Measurements from ENCODE around the gene RAB34.

RAB34 gene

GRCh38 chr17:28750178-28751047 lies 32.7 kb upstream of the RAB34 start:
- DNase-seq (ENCODE audit: low read depth, low spot score) = peak; percentile 92
- peak; percentile 100 for TF ChIP-seq CTCF (IDR thresholded peaks at IDR 0.05; ENCODE audit: low read depth, low read length)
- no peak overlapping the region for H3K4me3 ChIP-seq (ENCODE audit: low read depth, low read length)
- in situ Hi-C loops (cut with HindIII; ENCODE audit: low sequenced_read_pairs) = no loop called here

- in situ Hi-C loops (cut with HindIII; ENCODE audit: low sequenced_read_pairs) = no loop called here
- DNase-seq (ENCODE audit: low read depth, low spot score) = no peak
- no peak overlapping the region for H3K4me3 ChIP-seq (ENCODE audit: low read depth, low read length)
- no peak for TF ChIP-seq CTCF (IDR thresholded peaks at IDR 0.05; ENCODE audit: low read depth, low read length)
Observed at GRCh38 chr17:28749516-28750177, 32.0 kb upstream of the RAB34 start.

- in situ Hi-C loops (cut with HindIII; ENCODE audit: low sequenced_read_pairs) = no loop called here
- TF ChIP-seq CTCF (IDR thresholded peaks at IDR 0.05; ENCODE audit: low read depth, low read length) = no peak
- H3K4me3 ChIP-seq (ENCODE audit: low read depth, low read length) = no peak overlapping the region
- no peak for DNase-seq (ENCODE audit: low read depth, low spot score)
Observed at GRCh38 chr17:28748852-28749515, 31.3 kb upstream of the RAB34 start.

- in situ Hi-C loops (cut with HindIII; ENCODE audit: low sequenced_read_pairs) = no loop called here
- no peak overlapping the region for H3K4me3 ChIP-seq (ENCODE audit: low read depth, low read length)
- no peak for DNase-seq (ENCODE audit: low read depth, low spot score)
- no peak for TF ChIP-seq CTCF (IDR thresholded peaks at IDR 0.05; ENCODE audit: low read depth, low read length)
Observed at GRCh38 chr17:28747801-28748750, 30.4 kb upstream of the RAB34 start.

- in situ Hi-C loops (cut with HindIII; ENCODE audit: low sequenced_read_pairs) = no loop called here
- DNase-seq (ENCODE audit: low read depth, low spot score) = no peak
- TF ChIP-seq CTCF (IDR thresholded peaks at IDR 0.05; ENCODE audit: low read depth, low read length) = no peak
- no peak overlapping the region for H3K4me3 ChIP-seq (ENCODE audit: low read depth, low read length)
Observed at GRCh38 chr17:28747051-28747691, 29.5 kb upstream of the RAB34 start.

Data from astrocyte of the spinal cord (primary cell).